GM21390 (cell line): ENCODE measurements around the gene SCAF1.

Experiments
- ATAC-seq: cut with Tn5 transposase; IDR thresholded peaks from one replicate; pipeline ENCODE4 v1.9.1; 2021; ENCODE audit not compliant: unreplicated experiment

SCAF1 gene

DNA sequence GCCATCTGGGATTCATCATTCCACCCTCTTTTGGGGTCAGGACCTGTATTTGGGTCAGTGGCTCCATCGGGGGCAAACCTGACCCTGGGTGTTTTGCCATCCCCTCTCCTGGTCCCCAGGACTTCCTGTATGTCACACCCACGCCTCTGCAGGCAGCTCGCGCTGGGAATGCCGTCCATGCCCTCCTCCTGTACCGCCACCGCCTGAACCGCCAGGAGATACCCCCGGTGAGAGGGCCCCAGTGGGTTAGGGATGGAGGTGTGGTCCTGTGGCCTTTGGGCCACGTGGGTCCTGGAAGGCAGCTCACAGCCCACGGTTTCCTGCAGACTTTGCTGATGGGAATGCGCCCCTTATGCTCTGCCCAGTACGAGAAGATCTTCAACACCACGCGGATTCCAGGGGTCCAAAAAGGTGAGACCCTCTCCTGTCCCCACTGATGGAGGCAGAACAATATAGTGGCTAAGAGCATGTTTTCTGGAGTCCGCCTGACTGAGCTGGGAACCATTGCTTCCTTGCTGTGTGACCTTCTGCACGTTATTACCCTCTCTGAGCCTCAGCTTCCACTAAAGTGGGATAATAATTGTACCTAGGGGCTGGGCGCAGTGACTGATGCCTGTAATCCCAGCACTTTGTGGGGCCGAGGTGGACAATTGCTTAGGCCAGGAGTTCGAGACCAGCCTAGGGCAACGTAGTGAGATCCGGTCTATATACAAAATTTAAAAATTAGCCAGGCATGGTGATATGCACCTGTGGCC, 63.1 kb downstream of the SCAF1 start:
- ATAC-seq: no peak

DNA sequence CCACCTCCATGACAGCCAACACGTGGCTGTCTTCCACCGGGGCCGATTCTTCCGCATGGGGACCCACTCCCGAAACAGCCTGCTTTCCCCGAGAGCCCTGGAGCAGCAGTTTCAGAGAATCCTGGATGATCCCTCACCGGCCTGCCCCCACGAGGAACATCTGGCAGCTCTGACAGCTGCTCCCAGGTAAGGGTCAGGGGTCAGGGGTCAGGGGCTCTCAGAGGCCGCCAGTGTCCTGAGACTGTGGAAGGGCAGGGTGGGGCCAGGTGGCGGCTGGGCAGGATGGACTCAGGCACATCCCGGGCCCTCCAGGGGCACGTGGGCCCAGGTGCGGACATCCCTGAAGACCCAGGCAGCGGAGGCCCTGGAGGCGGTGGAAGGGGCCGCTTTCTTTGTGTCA, 63.9 kb downstream of the SCAF1 start:
- no peak for ATAC-seq
